ENCODE measurements around the gene SDCCAG8.

DNA sequence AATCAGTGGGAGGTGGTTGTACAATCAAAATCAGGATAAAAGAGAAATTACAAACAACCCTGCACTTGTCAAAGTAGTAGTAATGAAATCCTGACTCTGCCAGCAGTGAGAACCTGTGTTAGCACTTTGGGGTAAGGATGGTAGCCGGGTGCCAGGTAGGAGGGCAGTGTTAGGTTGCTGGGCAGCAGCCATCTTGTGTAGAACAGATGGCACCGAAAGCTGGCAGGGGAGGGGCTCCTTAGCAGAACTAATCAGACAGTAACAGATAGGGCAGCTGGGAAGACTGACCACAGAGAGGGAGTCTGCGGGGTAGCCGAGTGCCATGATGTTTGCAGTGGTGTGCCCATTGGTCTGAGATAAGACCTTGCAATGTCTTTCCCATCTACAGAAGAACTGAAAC is 137.3 kb downstream of the SDCCAG8 start:
- TF ChIP-seq FOXA1 (IDR thresholded peaks at IDR 0.05) (no peak), ZNF384 (IDR thresholded peaks at IDR 0.05) (no peak), SP1 (IDR thresholded peaks at IDR 0.05) (no peak)
